PC-9 (cell line): ENCODE measurements around the gene GNMT.

Experiments used
- CTCF ChIP-seq: fragments of 200-600 bp; sonication (generic); conservative IDR thresholded peaks from 2 replicates; pipeline ENCODE4 v1.6.1; 2017; ENCODE audit warnings: mixed run types, antibody characterized with exemption, mild to moderate bottlenecking, moderate library complexity
- EZH2 ChIP-seq: fragments of 200-600 bp; sonication (generic); IDR thresholded peaks from 2 replicates; pipeline ENCODE4 v1.8.0; 2017; ENCODE audit warnings: antibody characterized with exemption, low read depth

GRCh38 chr6:42962502-42963178 lies 2.1 kb downstream of the GNMT start:
- TF ChIP-seq CTCF (no peak), EZH2 (no peak)
